Stomach (tissue), 4 donors: ENCODE data around the gene LAMTOR4.

ENCODE experiments used
- EP300 ChIP-seq: sonication (generic); formaldehyde crosslinking; IDR thresholded peaks from one replicate; pipeline ENCODE4 v1.6.1; 2017; ENCODE audit warnings: antibody characterized with exemption
- POLR2AphosphoS5 ChIP-seq, 3 donors: sonication (generic); formaldehyde crosslinking; IDR thresholded peaks; one replicate each; pipeline ENCODE4 v1.6.1; 2016; ENCODE audit warnings: antibody characterized with exemption in 3 of 3
- TF ChIP-seq, protein P1 (sequence below), 7 experiments: fragments of 450-650 bp in 4 of 7; fragments of 200-600 bp in 3 of 7; sonication (generic) in 3 of 7; IDR thresholded peaks; one replicate each; pipeline ENCODE4 v1.5.1; 2016 to 2019; ENCODE audit warnings: antibody characterized with exemption in 7 of 7, control low read depth in 2 of 7, mild to moderate bottlenecking in 1 of 7

GRCh38 chr7:100175296-100175935 is 26.7 kb downstream of the LAMTOR4 start:
- TF ChIP-seq EP300 (no peak), POLR2AphosphoS5 (IDR thresholded peaks at IDR 0.05) (no peak)
- TF ChIP-seq, protein P1, sequence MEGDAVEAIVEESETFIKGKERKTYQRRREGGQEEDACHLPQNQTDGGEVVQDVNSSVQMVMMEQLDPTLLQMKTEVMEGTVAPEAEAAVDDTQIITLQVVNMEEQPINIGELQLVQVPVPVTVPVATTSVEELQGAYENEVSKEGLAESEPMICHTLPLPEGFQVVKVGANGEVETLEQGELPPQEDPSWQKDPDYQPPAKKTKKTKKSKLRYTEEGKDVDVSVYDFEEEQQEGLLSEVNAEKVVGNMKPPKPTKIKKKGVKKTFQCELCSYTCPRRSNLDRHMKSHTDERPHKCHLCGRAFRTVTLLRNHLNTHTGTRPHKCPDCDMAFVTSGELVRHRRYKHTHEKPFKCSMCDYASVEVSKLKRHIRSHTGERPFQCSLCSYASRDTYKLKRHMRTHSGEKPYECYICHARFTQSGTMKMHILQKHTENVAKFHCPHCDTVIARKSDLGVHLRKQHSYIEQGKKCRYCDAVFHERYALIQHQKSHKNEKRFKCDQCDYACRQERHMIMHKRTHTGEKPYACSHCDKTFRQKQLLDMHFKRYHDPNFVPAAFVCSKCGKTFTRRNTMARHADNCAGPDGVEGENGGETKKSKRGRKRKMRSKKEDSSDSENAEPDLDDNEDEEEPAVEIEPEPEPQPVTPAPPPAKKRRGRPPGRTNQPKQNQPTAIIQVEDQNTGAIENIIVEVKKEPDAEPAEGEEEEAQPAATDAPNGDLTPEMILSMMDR (IDR thresholded peaks at IDR 0.05) = no peak
